IPS DF 6.9 (cell line): ENCODE results near the gene ASTN1.
A peak's percentile ranks its signal among the peaks of the same experiment; 100 is the strongest.
"Not testable (repeated sequence)": the region's sequence is repeated elsewhere in the genome, so short reads cannot be mapped to it uniquely, and the experiment has no call there.

ENCODE experiments used
- DNase-seq: peaks from one replicate; pipeline ENCODE4 v3.0.0-alpha.2; 2013; ENCODE audit warnings: low read depth, low spot score
- H3K27ac ChIP-seq: one replicate; pipeline ENCODE4 v1.5.1; 2013; ENCODE audit warnings: low read length, control low read depth
- H3K27me3 ChIP-seq: 2 replicates; pipeline ENCODE4 v1.6.1; 2013; ENCODE audit warnings: mild to moderate bottlenecking, low read length; ENCODE audit not compliant: control insufficient read depth, insufficient read depth
- H3K36me3 ChIP-seq: 2 replicates; pipeline ENCODE4 v1.6.1; 2013; ENCODE audit warnings: low read length; ENCODE audit not compliant: control insufficient read depth, insufficient read depth
- H3K4me1 ChIP-seq: 2 replicates; pipeline ENCODE4 v1.6.1; 2013; ENCODE audit warnings: low read length; ENCODE audit not compliant: control insufficient read depth, insufficient read depth
- H3K4me3 ChIP-seq: 2 replicates; pipeline ENCODE4 v1.5.1; 2013; ENCODE audit warnings: mild to moderate bottlenecking, low read length
- H3K9me3 ChIP-seq: 2 replicates; pipeline ENCODE4 v1.6.1; 2013; ENCODE audit warnings: low read length, inconsistent platforms; ENCODE audit not compliant: control insufficient read depth, insufficient read depth
- WGBS: extraction: QIAGEN DNeasy Blood & Tissue Kit; methylation state at CpG from one replicate; pipeline ENCODE4 v1.1.7; 2013; ENCODE audit warnings: mixed read lengths, missing lambda C conversion rate; ENCODE audit not compliant: insufficient read length, insufficient coverage; 5-methylcytosine and 5-hydroxymethylcytosine counted together

The ASTN1 gene

GRCh38 chr1:177074811-177075210 is 89.7 kb downstream of the ASTN1 start:
- not testable (repeated sequence) for H3K27ac ChIP-seq, H3K4me3 ChIP-seq, H3K36me3 ChIP-seq, H3K9me3 ChIP-seq, H3K4me1 ChIP-seq, H3K27me3 ChIP-seq, DNase-seq
- no CpG with 5 or more reads among the region's 3 CpGs for WGBS

DNA sequence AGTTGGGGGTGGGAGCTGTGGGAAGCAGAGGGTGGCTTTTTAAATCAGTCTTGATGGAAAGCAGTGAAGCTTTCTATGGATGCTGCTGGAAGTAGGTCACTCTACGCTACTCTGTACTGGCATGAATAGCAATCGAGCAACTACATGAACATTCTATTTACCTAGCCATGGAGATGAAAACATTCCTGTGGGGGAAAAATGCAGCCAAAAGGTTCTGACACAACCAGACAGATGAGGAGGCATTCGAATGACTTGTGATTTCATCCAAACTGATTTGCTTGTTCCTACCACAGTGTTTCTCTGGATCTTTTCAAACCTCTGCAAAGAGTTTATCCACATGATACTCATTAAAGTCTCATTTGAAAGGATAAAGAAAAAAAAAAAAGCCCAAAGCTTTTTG is 95.0 kb downstream of the ASTN1 start:
- no peaks in the 10 kb centered on the region for H3K36me3 ChIP-seq
- H3K4me3 ChIP-seq, result no peak overlapping the region
- no peaks in the 10 kb centered on the region for H3K9me3 ChIP-seq
- H3K27ac ChIP-seq, result no peak overlapping the region
- no peaks in the 10 kb centered on the region for H3K27me3 ChIP-seq
- WGBS, result no CpG with 5 or more reads among the region's 3 CpGs
- no peak for DNase-seq
- H3K4me1 ChIP-seq, result peaks cover 2% of the 10 kb centered on the region

DNA sequence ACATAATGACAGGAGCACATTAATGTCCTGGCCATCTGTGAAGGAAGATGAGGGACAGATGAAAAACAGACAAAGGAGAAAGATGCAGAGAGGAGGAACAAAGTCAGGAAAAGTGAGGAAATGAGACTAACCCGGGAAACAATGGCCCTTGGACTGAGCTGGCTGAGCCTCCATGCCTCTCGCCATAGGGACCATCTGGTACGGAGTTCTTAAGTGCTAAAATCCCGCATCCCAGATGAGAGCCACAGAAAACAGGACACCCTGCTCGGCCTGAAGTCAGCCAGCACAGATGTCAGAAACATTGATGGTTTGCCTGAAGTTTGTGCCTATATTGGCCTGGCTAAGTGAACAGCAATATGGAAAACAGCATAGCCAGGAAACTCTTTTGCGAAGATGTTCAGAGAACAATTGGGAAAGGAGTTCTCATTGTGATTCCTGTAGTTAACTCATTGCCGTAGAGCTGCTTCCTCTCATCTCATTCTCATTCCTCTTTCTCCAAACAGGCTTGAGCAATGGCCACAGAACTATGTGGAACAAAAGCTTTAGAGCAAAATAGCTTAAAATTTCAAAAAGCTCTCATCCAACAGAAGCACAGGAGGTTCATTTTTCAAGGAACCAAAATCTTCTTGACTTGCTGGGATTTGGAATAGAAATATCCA is 96.6 kb downstream of the ASTN1 start:
- H3K4me3 ChIP-seq, result no peak overlapping the region
- no peak overlapping the region for H3K27ac ChIP-seq
- H3K36me3 ChIP-seq, result no peaks in the 10 kb centered on the region
- no peaks in the 10 kb centered on the region for H3K9me3 ChIP-seq
- no peaks in the 10 kb centered on the region for H3K27me3 ChIP-seq
- WGBS, result no CpG with 5 or more reads among the region's 7 CpGs
- DNase-seq, result no peak
- H3K4me1 ChIP-seq, result peaks cover 2% of the 10 kb centered on the region

DNA sequence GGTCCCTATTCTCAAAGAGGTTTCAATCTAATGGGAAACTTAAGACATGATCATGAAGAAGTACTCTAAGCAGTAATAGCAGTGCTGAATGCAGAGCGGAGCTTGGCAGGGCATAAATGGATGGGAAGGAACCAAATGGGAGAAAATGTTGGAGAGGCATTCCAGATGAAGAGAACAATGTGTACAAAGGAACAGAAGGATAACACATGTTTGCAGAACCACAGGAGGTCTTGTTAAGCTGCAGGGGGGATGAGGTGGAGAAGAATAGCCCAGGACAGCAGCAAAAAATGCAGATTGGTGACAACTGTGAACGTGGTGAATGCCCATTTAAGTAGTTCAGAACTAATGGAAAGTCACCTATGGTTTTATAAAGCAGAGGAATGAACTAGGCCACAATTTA is 99.1 kb downstream of the ASTN1 start:
- Histone ChIP-seq H3K36me3 (no peaks in the 10 kb centered on the region), H3K27ac (no peak overlapping the region), H3K27me3 (no peaks in the 10 kb centered on the region), H3K9me3 (no peaks in the 10 kb centered on the region), H3K4me3 (no peak overlapping the region), H3K4me1 (peaks cover 2% of the 10 kb centered on the region)
- no peak for DNase-seq
- WGBS, result no CpG with 5 or more reads among the region's 2 CpGs

DNA sequence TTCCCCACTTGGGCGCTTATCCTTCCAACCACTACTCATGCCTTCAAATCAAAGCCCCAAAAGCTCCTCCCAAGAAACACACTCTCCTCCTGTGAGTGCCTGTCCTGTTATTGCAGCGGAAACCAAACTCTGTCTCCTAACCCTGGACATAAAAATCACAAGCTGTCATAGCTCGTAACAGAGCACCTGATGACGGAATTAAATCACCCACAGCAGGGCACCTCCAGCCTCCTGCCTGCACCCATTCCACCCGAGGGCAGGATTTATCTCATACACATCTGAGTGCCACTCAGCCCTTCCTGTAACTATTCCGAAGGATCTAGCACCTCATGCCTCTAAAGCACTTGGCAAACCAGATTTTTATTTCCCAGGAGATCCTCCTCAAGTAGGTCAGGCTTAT is 100.9 kb downstream of the ASTN1 start:
- Histone ChIP-seq H3K9me3 (no peaks in the 10 kb centered on the region), H3K27me3 (no peaks in the 10 kb centered on the region), H3K4me3 (no peak overlapping the region), H3K36me3 (no peaks in the 10 kb centered on the region), H3K27ac (no peak overlapping the region), H3K4me1 (peaks cover 2% of the 10 kb centered on the region)
- WGBS, result no CpG with 5 or more reads among the region's 6 CpGs
- no peak for DNase-seq

DNA sequence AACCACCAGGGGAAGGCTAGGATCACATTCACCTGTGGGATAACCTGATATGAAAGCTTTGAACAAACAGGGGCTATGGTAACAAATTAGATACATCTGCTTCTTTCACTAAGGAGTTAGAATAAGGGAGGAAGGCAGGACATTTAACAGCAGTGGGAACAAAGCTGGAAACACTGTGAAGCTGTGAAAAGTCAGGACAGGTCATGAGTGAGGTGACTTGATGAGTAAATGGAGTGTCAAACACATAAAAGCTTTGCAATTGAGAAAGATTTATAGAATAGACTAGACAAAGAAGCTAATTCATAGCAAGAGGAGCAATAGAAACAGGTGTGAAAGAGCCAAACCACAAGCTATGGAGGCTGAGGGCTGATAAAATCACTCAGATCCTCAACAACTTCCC is 110.0 kb downstream of the ASTN1 start:
- Histone ChIP-seq H3K36me3 (no peaks in the 10 kb centered on the region), H3K27me3 (no peaks in the 10 kb centered on the region), H3K4me3 (no peak overlapping the region), H3K4me1 (no peaks in the 10 kb centered on the region), H3K9me3 (no peaks in the 10 kb centered on the region), H3K27ac (no peak overlapping the region)
- no peak for DNase-seq

DNA sequence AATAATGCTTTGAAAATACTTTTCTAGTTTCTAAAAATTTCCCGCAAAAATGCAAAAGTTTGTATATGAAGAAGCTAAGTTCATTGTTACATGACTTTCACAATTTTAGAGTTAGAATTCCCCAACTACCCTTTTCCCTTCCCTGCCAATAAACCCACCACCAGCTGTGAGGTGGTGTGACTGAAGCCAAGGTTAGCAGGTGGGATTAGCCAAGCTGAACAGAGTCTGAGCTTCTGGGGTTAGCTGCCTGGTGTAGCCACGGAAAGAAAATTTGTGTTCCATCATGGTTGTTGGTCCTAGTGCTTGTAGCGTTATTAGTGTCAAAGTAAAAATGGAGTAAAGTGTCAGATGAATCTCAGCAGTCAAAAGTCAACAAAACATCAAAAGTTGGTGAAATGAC is 110.9 kb downstream of the ASTN1 start:
- no peaks in the 10 kb centered on the region for H3K27me3 ChIP-seq
- no peaks in the 10 kb centered on the region for H3K36me3 ChIP-seq
- no peak overlapping the region for H3K4me3 ChIP-seq
- no peaks in the 10 kb centered on the region for H3K9me3 ChIP-seq
- no CpG with 5 or more reads among the region's 3 CpGs for WGBS
- H3K4me1 ChIP-seq, result peaks cover under 1% of the 10 kb centered on the region; the same call in 1 of the 2 replicates
- no peak for DNase-seq
- no peak overlapping the region for H3K27ac ChIP-seq

DNA sequence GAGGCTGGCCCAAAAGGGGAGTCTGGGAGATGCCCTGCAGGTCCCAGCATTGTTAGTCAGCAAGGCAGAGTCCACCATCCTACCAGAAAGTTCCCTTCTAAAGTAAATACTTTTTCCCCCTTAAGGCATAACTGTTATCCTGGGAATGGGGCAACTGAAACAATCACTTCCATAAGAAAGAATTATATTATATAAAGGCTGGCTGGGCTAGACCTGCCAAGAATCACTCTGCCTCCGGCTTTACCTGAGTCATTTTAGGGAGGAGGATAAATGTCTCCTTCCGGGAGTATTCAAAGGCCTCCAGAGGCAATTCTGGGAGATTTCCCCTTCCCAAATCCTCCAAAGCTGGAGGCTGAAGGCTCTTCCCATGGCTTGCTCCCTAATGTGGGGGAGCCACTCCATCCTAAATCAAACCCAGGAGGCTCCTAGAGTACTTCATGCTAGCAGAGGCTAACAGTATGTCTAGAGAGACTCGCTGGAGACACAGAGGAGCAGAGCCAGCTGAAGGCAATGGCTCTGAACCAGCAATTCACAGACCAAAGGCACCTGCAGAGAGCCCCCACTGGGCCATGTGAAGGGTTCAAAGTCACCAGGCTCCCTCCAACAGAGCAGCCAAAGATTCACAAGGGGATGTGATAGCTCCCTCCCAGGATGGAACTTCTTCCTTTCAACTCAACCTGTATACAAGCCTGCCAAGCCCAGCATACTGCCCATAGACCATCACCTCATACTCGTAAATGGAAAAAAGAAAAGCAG is 116.0 kb downstream of the ASTN1 start:
- H3K27ac ChIP-seq, result no peak overlapping the region
- WGBS, result no CpG with 5 or more reads among the region's 4 CpGs
- no peaks in the 10 kb centered on the region for H3K36me3 ChIP-seq
- no peaks in the 10 kb centered on the region for H3K9me3 ChIP-seq
- no peak for DNase-seq
- peaks cover 6% of the 10 kb centered on the region; the same call in 1 of the 2 replicates for H3K4me1 ChIP-seq
- H3K27me3 ChIP-seq, result no peaks in the 10 kb centered on the region
- H3K4me3 ChIP-seq, result no peak overlapping the region

DNA sequence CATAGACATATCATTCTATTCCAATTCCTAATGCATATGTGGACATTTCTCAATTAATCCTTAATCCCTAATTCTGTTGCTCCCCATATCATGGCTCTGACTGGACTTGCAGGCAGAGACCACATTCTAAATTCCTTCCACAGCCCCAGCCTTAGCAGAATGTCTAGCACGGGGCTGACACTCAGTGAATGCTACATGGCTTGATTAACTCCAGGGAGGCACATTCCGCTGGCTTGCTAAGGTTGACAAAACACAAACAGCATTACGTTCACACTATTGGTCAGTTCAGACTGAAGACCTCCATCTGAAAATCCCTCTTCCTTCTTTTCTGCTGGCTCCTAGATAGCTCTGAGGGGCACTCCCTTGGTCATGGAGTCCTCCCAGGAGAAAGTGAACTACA is 119.4 kb downstream of the ASTN1 start:
- H3K4me1 ChIP-seq, result peaks cover 6% of the 10 kb centered on the region; the same call in 1 of the 2 replicates
- WGBS, result no CpG with 5 or more reads among the region's 3 CpGs
- no peak for DNase-seq
- no peaks in the 10 kb centered on the region for H3K9me3 ChIP-seq
- no peaks in the 10 kb centered on the region for H3K27me3 ChIP-seq
- no peak overlapping the region for H3K27ac ChIP-seq
- no peak overlapping the region for H3K4me3 ChIP-seq
- H3K36me3 ChIP-seq, result no peaks in the 10 kb centered on the region

DNA sequence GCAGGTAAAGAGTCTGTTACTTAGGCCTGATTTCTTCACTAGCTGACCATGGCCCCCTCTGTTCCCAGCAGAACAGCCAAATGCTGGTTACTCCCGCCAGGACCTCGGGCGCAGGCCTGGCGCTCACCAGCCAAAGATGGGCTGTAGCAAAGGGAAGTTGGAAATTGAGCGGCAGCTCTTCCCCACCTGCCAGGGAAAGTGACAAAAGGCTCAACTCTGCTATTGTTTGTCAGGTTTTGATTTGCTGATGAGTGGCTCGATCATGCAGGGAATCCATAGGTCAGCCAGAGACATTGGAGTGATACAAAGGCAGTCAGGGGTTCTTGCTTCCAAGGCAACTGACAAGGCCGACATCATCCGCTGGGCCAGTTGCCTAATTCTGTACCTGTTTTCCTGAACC is 120.1 kb downstream of the ASTN1 start:
- Histone ChIP-seq H3K36me3 (no peaks in the 10 kb centered on the region), H3K27me3 (no peaks in the 10 kb centered on the region), H3K9me3 (no peaks in the 10 kb centered on the region), H3K4me3 (no peak overlapping the region), H3K4me1 (peaks cover 6% of the 10 kb centered on the region; the same call in 1 of the 2 replicates), H3K27ac (no peak overlapping the region)
- DNase-seq, result peak; percentile 54
- WGBS, result no CpG with 5 or more reads among the region's 8 CpGs

- no peak overlapping the region for H3K27ac ChIP-seq
- no peak overlapping the region for H3K4me3 ChIP-seq
- no peaks in the 10 kb centered on the region for H3K9me3 ChIP-seq
- no peaks in the 10 kb centered on the region for H3K27me3 ChIP-seq
- H3K4me1 ChIP-seq, result peaks cover 5% of the 10 kb centered on the region; the same call in 1 of the 2 replicates
- no CpG with 5 or more reads among the region's 5 CpGs for WGBS
- DNase-seq, result no peak
- H3K36me3 ChIP-seq, result no peaks in the 10 kb centered on the region
Measured at GRCh38 chr1:177043597-177043996, 120.9 kb downstream of the ASTN1 start.
